Glomerular visceral epithelial cell (primary cell): ENCODE results near the gene S1PR4.
"Not testable (repeated sequence)": the region's sequence is repeated elsewhere in the genome, so short reads cannot be mapped to it uniquely, and the experiment has no call there.

Source experiments
- DNase-seq: peaks from one replicate; pipeline ENCODE4 v3.0.0-alpha.2; 2016; ENCODE audit errors: extremely low spot score

S1PR4 gene

GRCh38 chr19:3194106-3195087, 15.8 kb downstream of the S1PR4 start:
- no peak for DNase-seq

GRCh38 chr19:3196064-3196932, 17.7 kb downstream of the S1PR4 start:
- no peak for DNase-seq

- DNase-seq, result no peak
Measured at GRCh38 chr19:3196933-3197205, 18.3 kb downstream of the S1PR4 start.

- DNase-seq, result no peak
Measured at GRCh38 chr19:3198901-3199700, 20.5 kb downstream of the S1PR4 start.

DNA sequence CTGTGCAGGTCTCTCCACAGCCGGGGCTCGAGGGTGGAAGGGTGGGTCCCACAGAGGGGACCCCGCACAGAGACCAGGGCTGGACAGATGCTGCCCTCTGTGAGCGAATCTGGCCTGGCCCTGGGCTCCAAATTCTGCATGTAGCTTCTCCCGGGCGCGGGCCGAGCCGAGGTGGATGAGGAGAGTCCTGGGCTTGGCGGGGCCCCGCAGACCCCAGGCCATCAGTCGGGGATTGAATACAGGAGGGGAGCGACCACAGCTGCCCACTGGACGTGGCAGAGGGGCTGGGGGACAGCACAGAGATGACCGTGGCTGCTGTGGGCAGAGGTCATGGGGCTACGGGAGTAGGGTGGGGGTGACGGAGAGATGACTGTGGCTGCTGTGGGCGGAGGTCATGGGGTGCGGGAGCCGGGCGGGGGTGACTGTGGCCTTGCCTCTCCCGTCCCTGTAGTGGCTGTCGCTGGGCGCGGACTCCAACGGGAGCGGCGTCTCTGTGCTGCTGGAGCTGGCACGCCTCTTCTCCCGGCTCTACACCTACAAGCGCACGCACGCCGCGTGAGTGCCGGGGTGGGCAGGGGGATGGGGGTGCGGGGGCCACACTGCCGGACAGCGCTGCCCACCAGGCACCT, 22.6 kb downstream of the S1PR4 start:
- no peak for DNase-seq

- DNase-seq, result no peak
Measured at GRCh38 chr19:3201911-3202310, 23.3 kb downstream of the S1PR4 start.

DNA sequence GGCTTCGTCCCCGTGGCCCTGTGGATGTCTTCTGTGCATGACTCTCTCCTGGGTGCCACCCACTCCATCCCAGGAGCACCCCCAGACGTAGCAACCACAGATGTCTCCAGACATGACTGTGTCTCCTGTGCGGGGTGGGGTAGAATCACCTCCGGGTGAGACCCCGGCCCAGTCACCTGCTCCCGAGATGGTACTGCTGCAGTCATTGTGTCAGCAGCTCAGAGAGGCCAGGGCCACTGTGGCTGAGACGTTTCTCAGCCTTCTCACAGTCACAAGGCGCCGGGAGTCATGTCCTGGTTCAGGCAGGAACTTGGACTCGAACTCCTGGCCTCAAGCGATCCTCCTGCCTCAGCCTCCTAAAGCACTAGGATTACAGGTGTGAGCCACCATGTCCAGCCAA, 23.8 kb downstream of the S1PR4 start:
- no peak for DNase-seq

GRCh38 chr19:3202895-3203294, 24.3 kb downstream of the S1PR4 start:
- DNase-seq, result not testable (repeated sequence)

- no peak for DNase-seq
Measured at GRCh38 chr19:3203805-3204645, 25.5 kb downstream of the S1PR4 start.

- no peak for DNase-seq
Measured at GRCh38 chr19:3204646-3205275, 26.2 kb downstream of the S1PR4 start.

DNA sequence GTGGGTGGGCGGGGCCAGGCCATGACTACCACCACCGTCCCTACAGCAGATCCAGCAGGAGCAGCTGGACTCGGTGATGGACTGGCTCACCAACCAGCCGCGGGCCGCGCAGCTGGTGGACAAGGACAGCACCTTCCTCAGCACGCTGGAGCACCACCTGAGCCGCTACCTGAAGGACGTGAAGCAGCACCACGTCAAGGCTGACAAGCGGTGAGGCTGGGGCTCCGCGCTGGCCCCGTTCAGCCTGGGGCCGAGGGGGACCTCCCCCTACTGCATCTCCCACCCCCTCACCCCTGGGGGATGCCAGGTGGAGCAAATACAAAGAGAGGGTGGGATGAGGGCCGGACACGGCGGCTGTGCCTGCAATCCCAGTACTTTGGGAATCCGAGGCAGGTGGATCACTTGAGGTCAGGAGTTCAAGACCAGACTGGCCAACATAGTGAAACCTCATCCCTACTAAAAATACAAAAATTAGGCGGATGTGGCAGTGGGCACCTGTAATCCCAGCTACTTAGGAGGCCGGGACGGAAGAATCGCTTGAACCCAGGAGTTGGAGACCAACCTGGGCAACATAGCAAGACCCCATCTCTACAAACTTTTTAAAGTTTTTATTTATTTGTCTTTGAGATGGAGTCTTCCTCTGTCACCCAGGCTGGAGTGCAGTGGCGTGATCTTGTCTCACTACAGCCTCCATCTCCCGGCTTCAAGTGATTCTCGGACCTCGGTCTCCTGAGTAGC, 27.8 kb downstream of the S1PR4 start:
- DNase-seq, result no peak

- no peak for DNase-seq
Measured at GRCh38 chr19:3207461-3208242, 29.1 kb downstream of the S1PR4 start.

DNA sequence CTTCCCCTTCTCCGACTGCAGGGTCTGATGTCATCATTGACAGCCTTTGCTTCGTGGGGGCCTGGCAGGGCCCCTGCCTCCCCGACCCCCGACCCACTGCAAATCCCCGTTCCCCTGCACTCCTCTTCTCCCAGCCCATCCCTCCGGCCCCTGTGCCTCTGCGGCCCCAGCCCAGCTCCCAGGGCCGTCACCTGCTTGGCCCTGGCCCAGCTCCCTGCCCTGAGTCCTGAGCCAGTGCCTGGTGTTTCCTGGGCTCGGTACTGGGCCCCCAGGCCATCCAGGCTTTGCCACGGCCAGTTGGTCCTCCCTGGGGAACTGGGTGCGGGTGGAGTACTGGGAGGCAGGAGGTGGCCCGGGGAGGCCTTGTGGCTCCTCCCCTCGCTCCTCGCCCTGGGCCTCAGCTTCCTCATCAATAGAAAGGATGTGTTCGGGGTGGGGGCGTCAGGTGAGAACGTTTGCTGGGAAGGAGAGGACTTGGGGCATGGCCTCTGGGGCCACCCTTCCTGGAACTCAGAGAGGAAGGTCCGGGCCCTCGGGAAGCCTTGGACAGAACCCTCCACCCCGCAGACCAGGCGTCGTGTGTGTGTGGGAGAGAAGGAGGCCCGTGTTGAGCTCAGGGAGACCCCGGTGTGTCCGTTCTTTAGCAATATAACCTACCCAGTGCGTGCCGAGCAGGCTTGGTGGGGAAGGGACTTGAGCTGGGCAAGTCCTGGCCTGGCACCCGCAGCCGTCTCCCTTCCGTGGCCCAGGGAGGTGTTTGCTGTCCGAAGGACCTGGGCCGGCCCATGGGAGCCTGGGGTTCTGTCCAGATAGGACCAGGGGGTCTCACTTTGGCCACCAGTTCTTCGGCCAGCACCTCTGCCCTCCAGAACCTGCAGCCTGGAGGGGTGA, 30.0 kb downstream of the S1PR4 start:
- DNase-seq, result no peak

- peak; percentile 47 for DNase-seq
Measured at GRCh38 chr19:3210347-3211017, 31.9 kb downstream of the S1PR4 start.

DNA sequence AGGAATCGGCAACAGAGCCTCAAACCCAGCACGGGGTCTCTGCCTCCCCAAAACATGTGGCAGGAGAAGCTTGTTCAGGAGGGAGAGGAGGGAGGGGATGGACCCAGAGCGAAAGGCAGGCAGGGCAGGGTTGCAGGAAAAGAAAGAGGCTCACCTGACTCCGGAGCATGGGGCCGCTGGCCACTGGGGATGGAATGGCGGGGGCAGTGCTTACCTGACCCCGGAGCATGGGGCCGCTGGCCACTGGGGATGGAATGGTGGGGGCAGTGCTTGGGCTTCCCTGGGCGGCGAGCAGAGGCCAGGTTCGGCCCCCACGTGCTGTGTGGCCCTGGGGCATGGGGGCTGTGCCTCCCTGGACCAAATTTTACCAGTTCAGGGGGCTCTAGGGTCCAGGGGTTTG, 32.6 kb downstream of the S1PR4 start:
- no peak for DNase-seq

DNA sequence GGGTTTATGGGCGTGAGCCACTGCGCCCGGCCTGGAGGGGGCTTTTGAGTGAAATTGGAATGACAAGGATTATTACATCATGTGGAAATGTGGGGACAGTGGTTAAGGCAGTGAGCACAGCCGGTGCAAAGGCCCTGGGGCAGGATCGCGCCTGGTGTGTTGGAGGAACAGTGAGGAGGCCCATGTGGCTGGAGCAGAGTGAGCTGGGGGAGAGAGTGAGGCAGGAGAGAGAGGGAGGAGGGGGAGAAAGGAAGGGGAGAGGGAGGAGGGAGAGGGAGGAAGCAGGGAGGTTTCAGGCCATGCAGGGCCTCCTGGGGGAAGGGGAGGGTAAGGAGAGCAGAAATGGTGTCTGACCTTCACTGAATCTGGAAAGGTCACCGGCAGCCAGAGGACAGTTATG, 34.6 kb downstream of the S1PR4 start:
- DNase-seq, result no peak

- DNase-seq, result no peak
Measured at GRCh38 chr19:3216874-3217273, 38.3 kb downstream of the S1PR4 start.
